HepG2 (cell line): ENCODE data around the gene SUSD3. TPM values are rescaled to one million over a fixed set of nuclear protein-coding genes. Genes with fewer than 3 reads are reported as not detected.

Source experiments
- AGO1 ChIP-seq: fragments of 200-400 bp; formaldehyde crosslinking; IDR thresholded peaks from 2 replicates; pipeline ENCODE4 v1.6.1; 2017; ENCODE audit warnings: mild to moderate bottlenecking, low read depth, low read length, moderate library complexity; ENCODE audit not compliant: poor library complexity, severe bottlenecking
- BCL6 ChIP-seq: IDR thresholded peaks from 2 replicates; pipeline ENCODE4 v1.6.1; 2016; ENCODE audit warnings: missing genetic modification reagents, missing compliant biosample characterization
- ELF3 ChIP-seq: IDR thresholded peaks from 2 replicates; pipeline ENCODE4 v1.6.1; 2016; ENCODE audit warnings: missing genetic modification reagents, missing compliant biosample characterization
- HES4 ChIP-seq: sonication (generic); formaldehyde crosslinking; IDR thresholded peaks from 2 replicates; pipeline ENCODE4 v1.9.0; 2021; ENCODE audit warnings: mild to moderate bottlenecking, missing genetic modification reagents, borderline replicate concordance
- IKZF5 ChIP-seq: IDR thresholded peaks from 2 replicates; pipeline ENCODE4 v1.6.1; 2018; ENCODE audit warnings: missing genetic modification reagents, mild to moderate bottlenecking, missing compliant biosample characterization
- MED8 ChIP-seq: sonication (generic); formaldehyde crosslinking; IDR thresholded peaks from 2 replicates; pipeline ENCODE4 v1.8.1; 2023; ENCODE audit warnings: mild to moderate bottlenecking, missing genetic modification reagents; ENCODE audit not compliant: insufficient replicate concordance
- POGK ChIP-seq: sonication (generic); formaldehyde crosslinking; conservative IDR thresholded peaks from 2 replicates; pipeline ENCODE4 v1.8.0; 2022; ENCODE audit warnings: mild to moderate bottlenecking, moderate library complexity, missing genetic modification reagents
- PPARG ChIP-seq: conservative IDR thresholded peaks from 2 replicates; pipeline ENCODE4 v1.6.1; 2016; ENCODE audit warnings: missing biosample characterization, missing genetic modification reagents
- PTBP1 ChIP-seq: fragments of 200-400 bp; formaldehyde crosslinking; IDR thresholded peaks from 2 replicates; pipeline ENCODE4 v1.6.1; 2018; ENCODE audit warnings: low read length, low read depth; ENCODE audit not compliant: poor library complexity, severe bottlenecking
- RNF2 ChIP-seq: fragments of 450-650 bp; conservative IDR thresholded peaks from 2 replicates; pipeline ENCODE4 v1.6.1; 2016; ENCODE audit warnings: low read depth
- SNRNP70 ChIP-seq: fragments of 200-400 bp; formaldehyde crosslinking; IDR thresholded peaks from 2 replicates; pipeline ENCODE4 v1.6.1; 2017; ENCODE audit warnings: mild to moderate bottlenecking, low read depth, low read length, moderate library complexity
- TARDBP ChIP-seq: sonication (generic); formaldehyde crosslinking; IDR thresholded peaks from 2 replicates; pipeline ENCODE4 v1.8.0; 2022; ENCODE audit warnings: mild to moderate bottlenecking, missing genetic modification reagents
- TFDP2 ChIP-seq: sonication (generic); formaldehyde crosslinking; IDR thresholded peaks from 2 replicates; pipeline ENCODE4 v1.4.0; 2020; ENCODE audit warnings: missing genetic modification reagents
- ZBTB7A ChIP-seq: sonication (generic); formaldehyde crosslinking; IDR thresholded peaks from 2 replicates; pipeline ENCODE4 v1.8.0; 2022; ENCODE audit warnings: mild to moderate bottlenecking, missing genetic modification reagents
- ZC3H13 ChIP-seq: sonication (generic); formaldehyde crosslinking; IDR thresholded peaks from 2 replicates; pipeline ENCODE4 v1.8.1; 2023; ENCODE audit warnings: mild to moderate bottlenecking, missing genetic modification reagents, moderate library complexity
- ZIK1 ChIP-seq: sonication (generic); formaldehyde crosslinking; IDR thresholded peaks from 2 replicates; pipeline ENCODE4 v1.5.0; 2020; ENCODE audit warnings: mild to moderate bottlenecking, low read depth, missing genetic modification reagents, borderline replicate concordance
- ZNF253 ChIP-seq: sonication (generic); formaldehyde crosslinking; IDR thresholded peaks from 2 replicates; pipeline ENCODE4 v1.8.0; 2022; ENCODE audit warnings: mild to moderate bottlenecking, missing genetic modification reagents, borderline replicate concordance
- ZNF292 ChIP-seq: sonication (generic); formaldehyde crosslinking; IDR thresholded peaks from 2 replicates; pipeline ENCODE4 v1.8.1; 2022; ENCODE audit warnings: mild to moderate bottlenecking, low read depth, missing genetic modification reagents, borderline replicate concordance
- ZNF646 ChIP-seq: sonication (generic); formaldehyde crosslinking; IDR thresholded peaks from 2 replicates; pipeline ENCODE4 v1.9.0; 2021; ENCODE audit warnings: mild to moderate bottlenecking, missing genetic modification reagents
- ZNF746 ChIP-seq: sonication (generic); formaldehyde crosslinking; IDR thresholded peaks from 2 replicates; pipeline ENCODE4 v1.8.0; 2022; ENCODE audit warnings: mild to moderate bottlenecking, missing genetic modification reagents
- polyA plus RNA-seq, 8 experiments: library from polyadenylated mRNA; depleted of rRNA in 3 of 8; stranded (reverse) in 7 of 8; unstranded in 1 of 8; fragments of >200 nt; fragmentation: Illumina TruSeq in 4 of 8; extraction: Trizol in 4 of 8; gene quantifications; 2 replicates each; pipeline versions ENCODE4 v1.2.1 to v1.2.3, GENCODE V29; 2011 to 2016; ENCODE audit warnings: low read depth in 4 of 8, missing spikeins in 1 of 8, mixed read lengths in 1 of 8; ENCODE audit not compliant: insufficient read depth in 1 of 8
- total RNA-seq, 5 experiments: library from RNA; depleted of rRNA; stranded (reverse); fragments of >200 nt; fragmentation: Illumina TruSeq; extraction: Trizol; gene quantifications; 2 replicates each; pipeline ENCODE4 v1.2.3, GENCODE V29; 2016; ENCODE audit warnings: low read depth in 1 of 5

SUSD3 gene
- total and polyA plus RNA-seq, 2 of the 13 experiments (the other 11 are each of a cell fraction or from before 2014, with no cell fraction given) = 7.0 to 9.1 TPM

- 0 out of 2 replicates have a peak, but pooled peaks have one; percentile 27 for TF ChIP-seq POGK
- TF ChIP-seq IKZF5 (CRISPR knock-in tag) = peak; percentile 14; the same call in 1 of the 2 replicates
- TF ChIP-seq ZNF253 (CRISPR knock-in tag) = 0 out of 2 replicates have a peak, but pooled peaks have one; percentile 16
- peak; percentile 44; the same call in 1 of the 2 replicates for TF ChIP-seq HES4 (CRISPR knock-in tag)
- TF ChIP-seq ELF3 (CRISPR knock-in tag) = peak; percentile 7
- TF ChIP-seq ZC3H13 = no peak
- TF ChIP-seq AGO1 = no peak
- TF ChIP-seq ZNF646 (CRISPR knock-in tag) = no peak
- 0 out of 2 replicates have a peak, but pooled peaks have one; percentile 14 for TF ChIP-seq BCL6
- peak; percentile 42; the same call in 1 of the 2 replicates for TF ChIP-seq ZBTB7A (CRISPR knock-in tag)
- TF ChIP-seq ZNF292 (CRISPR knock-in tag) = peak; percentile 32; the same call in 1 of the 2 replicates
- no peak for TF ChIP-seq SNRNP70
- peak; percentile 85 for TF ChIP-seq ZIK1 (CRISPR knock-in tag)
- TF ChIP-seq TARDBP (CRISPR knock-in tag) = peak; percentile 4; the same call in 1 of the 2 replicates
- TF ChIP-seq ZNF746 (CRISPR knock-in tag) = peak; percentile 91
- TF ChIP-seq MED8 (CRISPR knock-in tag) = peak; percentile 16
- peak; percentile 51 for TF ChIP-seq PTBP1
- TF ChIP-seq RNF2 = no peak
- TF ChIP-seq TFDP2 (CRISPR knock-in tag) = peak; percentile 51
- TF ChIP-seq PPARG (CRISPR knock-in tag) = peak; percentile 24; the same call in 1 of the 2 replicates
Observed at GRCh38 chr9:93133681-93134014, 75.1 kb downstream of the SUSD3 start (continued).
